HepG2 (cell line): ENCODE data around the gene UPK1A.

Experiments used
- MBD4 ChIP-seq: IDR thresholded peaks from 2 replicates; pipeline ENCODE4 v1.6.1; 2012; ENCODE audit warnings: low read length, inconsistent platforms, borderline replicate concordance
- NFIC ChIP-seq: IDR thresholded peaks from 2 replicates; pipeline ENCODE4 v1.6.1; 2012; ENCODE audit warnings: mild to moderate bottlenecking, low read length, inconsistent platforms
- RBAK ChIP-seq: sonication (generic); formaldehyde crosslinking; IDR thresholded peaks from 2 replicates; pipeline ENCODE4 v1.5.1; 2020; ENCODE audit warnings: mild to moderate bottlenecking, missing genetic modification reagents
- ZBTB21 ChIP-seq: sonication (generic); formaldehyde crosslinking; IDR thresholded peaks from 2 replicates; pipeline ENCODE4 v1.4.0; 2020; ENCODE audit warnings: missing genetic modification reagents
- ZNF326 ChIP-seq: sonication (generic); formaldehyde crosslinking; IDR thresholded peaks from 2 replicates; pipeline ENCODE4 v1.4.0; 2020; ENCODE audit warnings: missing genetic modification reagents, borderline replicate concordance
- TF ChIP-seq, protein P1 (sequence below): sonication (generic); formaldehyde crosslinking; IDR thresholded peaks from 2 replicates; pipeline ENCODE4 v1.8.1; 2023; ENCODE audit warnings: mild to moderate bottlenecking, inconsistent platforms, moderate library complexity, missing genetic modification reagents, borderline replicate concordance
- TF ChIP-seq, protein P2 (sequence below): sonication (generic); formaldehyde crosslinking; IDR thresholded peaks from 2 replicates; pipeline ENCODE4 v1.5.1; 2020; ENCODE audit warnings: mild to moderate bottlenecking, moderate library complexity, missing genetic modification reagents
- TF ChIP-seq, protein P3 (sequence below): sonication (generic); formaldehyde crosslinking; IDR thresholded peaks from 2 replicates; pipeline ENCODE4 v1.5.0; 2020; ENCODE audit warnings: mild to moderate bottlenecking, missing genetic modification reagents, moderate library complexity

DNA sequence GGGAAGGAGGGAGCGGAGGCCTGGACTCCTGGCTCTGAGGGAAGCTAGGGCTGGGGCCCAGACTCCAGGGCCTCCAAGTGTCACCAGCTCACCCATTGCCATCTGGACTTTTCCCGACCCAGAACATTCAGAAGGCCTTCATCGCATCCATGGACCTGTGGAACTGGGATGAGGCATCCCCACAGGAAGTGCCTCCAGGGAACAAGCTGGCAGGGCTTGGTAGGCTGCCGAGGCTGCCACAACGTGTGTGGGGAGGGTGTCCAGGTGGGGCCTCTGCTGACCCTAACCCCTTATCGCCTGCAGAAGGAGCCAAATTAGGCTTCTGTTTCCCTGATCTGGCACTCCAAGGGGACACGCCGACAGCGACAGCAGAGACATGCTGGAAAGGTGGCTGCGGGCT is 24.0 kb upstream of the UPK1A start:
- TF ChIP-seq MBD4: no peak
- TF ChIP-seq NFIC: no peak
- TF ChIP-seq ZNF326 (CRISPR knock-in tag): no peak
- TF ChIP-seq, protein P1, sequence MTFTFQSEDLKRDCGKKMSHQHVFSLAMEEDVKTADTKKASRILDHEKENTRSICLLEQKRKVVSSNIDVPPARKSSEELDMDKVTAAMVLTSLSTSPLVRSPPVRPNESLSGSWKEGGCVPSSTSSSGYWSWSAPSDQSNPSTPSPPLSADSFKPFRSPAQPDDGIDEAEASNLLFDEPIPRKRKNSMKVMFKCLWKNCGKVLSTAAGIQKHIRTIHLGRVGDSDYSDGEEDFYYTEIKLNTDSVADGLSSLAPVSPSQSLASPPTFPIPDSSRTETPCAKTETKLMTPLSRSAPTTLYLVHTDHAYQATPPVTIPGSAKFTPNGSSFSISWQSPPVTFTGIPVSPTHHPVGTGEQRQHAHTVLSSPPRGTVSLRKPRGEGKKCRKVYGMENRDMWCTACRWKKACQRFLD (CRISPR knock-in tag): no peak
- TF ChIP-seq, protein P2, sequence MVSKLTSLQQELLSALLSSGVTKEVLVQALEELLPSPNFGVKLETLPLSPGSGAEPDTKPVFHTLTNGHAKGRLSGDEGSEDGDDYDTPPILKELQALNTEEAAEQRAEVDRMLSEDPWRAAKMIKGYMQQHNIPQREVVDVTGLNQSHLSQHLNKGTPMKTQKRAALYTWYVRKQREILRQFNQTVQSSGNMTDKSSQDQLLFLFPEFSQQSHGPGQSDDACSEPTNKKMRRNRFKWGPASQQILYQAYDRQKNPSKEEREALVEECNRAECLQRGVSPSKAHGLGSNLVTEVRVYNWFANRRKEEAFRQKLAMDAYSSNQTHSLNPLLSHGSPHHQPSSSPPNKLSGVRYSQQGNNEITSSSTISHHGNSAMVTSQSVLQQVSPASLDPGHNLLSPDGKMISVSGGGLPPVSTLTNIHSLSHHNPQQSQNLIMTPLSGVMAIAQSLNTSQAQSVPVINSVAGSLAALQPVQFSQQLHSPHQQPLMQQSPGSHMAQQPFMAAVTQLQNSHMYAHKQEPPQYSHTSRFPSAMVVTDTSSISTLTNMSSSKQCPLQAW (CRISPR knock-in tag): no peak
- TF ChIP-seq, protein P3, sequence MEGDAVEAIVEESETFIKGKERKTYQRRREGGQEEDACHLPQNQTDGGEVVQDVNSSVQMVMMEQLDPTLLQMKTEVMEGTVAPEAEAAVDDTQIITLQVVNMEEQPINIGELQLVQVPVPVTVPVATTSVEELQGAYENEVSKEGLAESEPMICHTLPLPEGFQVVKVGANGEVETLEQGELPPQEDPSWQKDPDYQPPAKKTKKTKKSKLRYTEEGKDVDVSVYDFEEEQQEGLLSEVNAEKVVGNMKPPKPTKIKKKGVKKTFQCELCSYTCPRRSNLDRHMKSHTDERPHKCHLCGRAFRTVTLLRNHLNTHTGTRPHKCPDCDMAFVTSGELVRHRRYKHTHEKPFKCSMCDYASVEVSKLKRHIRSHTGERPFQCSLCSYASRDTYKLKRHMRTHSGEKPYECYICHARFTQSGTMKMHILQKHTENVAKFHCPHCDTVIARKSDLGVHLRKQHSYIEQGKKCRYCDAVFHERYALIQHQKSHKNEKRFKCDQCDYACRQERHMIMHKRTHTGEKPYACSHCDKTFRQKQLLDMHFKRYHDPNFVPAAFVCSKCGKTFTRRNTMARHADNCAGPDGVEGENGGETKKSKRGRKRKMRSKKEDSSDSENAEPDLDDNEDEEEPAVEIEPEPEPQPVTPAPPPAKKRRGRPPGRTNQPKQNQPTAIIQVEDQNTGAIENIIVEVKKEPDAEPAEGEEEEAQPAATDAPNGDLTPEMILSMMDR (CRISPR knock-in tag): no peak
- TF ChIP-seq RBAK: no peak
- TF ChIP-seq ZBTB21 (CRISPR knock-in tag): no peak
